Uterus (tissue), 4 donors: Measurements from ENCODE around the gene PYGB. TPM values are rescaled to one million over a fixed set of nuclear protein-coding genes. Genes with fewer than 3 reads are reported as not detected.

ENCODE experiments used
- DNase-seq, 2 donors: peaks; one replicate each; pipeline ENCODE4 v3.0.0-alpha.2; 2019 to 2020
- H3K27ac ChIP-seq, 2 donors: fragments of 200-600 bp; sonication (generic); 1 replicate in 1 of 2; 2 replicates in 1 of 2; pipeline ENCODE4 v1.5.1; 2016 to 2018
- H3K27me3 ChIP-seq, 2 donors: fragments of 200-600 bp; sonication (generic); one replicate each; pipeline ENCODE4 v1.5.1; 2018 to 2019; ENCODE audit warnings: control low read depth in 1 of 2
- H3K36me3 ChIP-seq, 2 donors: fragments of 200-600 bp; sonication (generic); one replicate each; pipeline ENCODE4 v1.5.1; 2019; ENCODE audit warnings: control low read depth in 1 of 2
- H3K4me1 ChIP-seq, 2 donors: fragments of 200-600 bp; sonication (generic); one replicate each; pipeline ENCODE4 v1.5.1; 2018 to 2019; ENCODE audit warnings: control low read depth in 1 of 2
- H3K4me3 ChIP-seq, 2 donors: fragments of 200-600 bp; sonication (generic); 1 replicate in 1 of 2; 2 replicates in 1 of 2; pipeline ENCODE4 v1.5.1; 2018 to 2019; ENCODE audit warnings: mild to moderate bottlenecking in 1 of 2
- H3K9me3 ChIP-seq, 2 donors: fragments of 200-600 bp; sonication (generic); one replicate each; pipeline ENCODE4 v1.5.1; 2019; ENCODE audit warnings: control low read depth in 1 of 2
- CTCF ChIP-seq, 4 experiments: fragments of 200-600 bp in 2 of 4; fragments of 450-650 bp in 2 of 4; sonication (generic) in 2 of 4; IDR thresholded peaks; one replicate each; pipeline ENCODE4 v1.5.1; 2016 to 2019; ENCODE audit warnings: antibody characterized with exemption in 4 of 4, mild to moderate bottlenecking in 2 of 4, moderate library complexity in 1 of 4
- POLR2A ChIP-seq, 2 donors: fragments of 450-650 bp; IDR thresholded peaks; one replicate each; pipeline ENCODE4 v1.6.1; 2016; ENCODE audit warnings: antibody characterized with exemption in 2 of 2, mild to moderate bottlenecking in 1 of 2, moderate library complexity in 1 of 2
- intact Hi-C: fragments of 100-400 bp; cut with DNase I; formaldehyde crosslinking; loops from one replicate; pipeline ENCODE4 v1.15.1; 2023; ENCODE audit warnings: low total_unique reads
- total RNA-seq, 4 donors: library from RNA; depleted of rRNA in 3 of 4; stranded (reverse); fragments of >200 nt in 3 of 4; gene quantifications; one replicate each; pipeline versions ENCODE4 v1.1.0 to v1.2.4, GENCODE V29; 2014 to 2023
- donor health status: DM: yes; HTN: yes; CAD: no.

The PYGB gene
- total RNA-seq, 4 donors from 2014 or later: 26.2 to 87.9 (median 49.8) TPM

- no peaks in the 10 kb centered on the region for H3K27me3 ChIP-seq
- TF ChIP-seq CTCF (IDR thresholded peaks at IDR 0.05) (no peak), POLR2A (IDR thresholded peaks at IDR 0.05) (no peak)
- peaks cover 0 to 6% of the 10 kb centered on the region in 2 donors for H3K4me1 ChIP-seq
- no peak overlapping the region for H3K27ac ChIP-seq
- intact Hi-C loops: no loop called here
- H3K36me3 ChIP-seq: no peaks in the 10 kb centered on the region
- DNase-seq: no peak
- H3K9me3 ChIP-seq: no peaks in the 10 kb centered on the region
- H3K4me3 ChIP-seq: no peak overlapping the region
Observed at GRCh38 chr20:25306991-25307903, 59.4 kb downstream of the PYGB start.

GRCh38 chr20:25308083-25308491, 60.2 kb downstream of the PYGB start:
- no peaks in the 10 kb centered on the region for H3K27me3 ChIP-seq
- H3K36me3 ChIP-seq: no peaks in the 10 kb centered on the region
- no peak for DNase-seq
- no peaks in the 10 kb centered on the region for H3K9me3 ChIP-seq
- peaks cover 0 to 6% of the 10 kb centered on the region in 2 donors for H3K4me1 ChIP-seq
- TF ChIP-seq POLR2A (IDR thresholded peaks at IDR 0.05) (no peak), CTCF (IDR thresholded peaks at IDR 0.05) (no peak)
- peak overlapping the region in 1 of 2 donors; percentile 89 for H3K27ac ChIP-seq
- no peak overlapping the region for H3K4me3 ChIP-seq
- intact Hi-C loops: no loop called here

- H3K4me1 ChIP-seq: peaks cover 0 to 6% of the 10 kb centered on the region in 2 donors
- TF ChIP-seq CTCF (IDR thresholded peaks at IDR 0.05): no peak
- no peak for TF ChIP-seq POLR2A (IDR thresholded peaks at IDR 0.05)
- no peak for DNase-seq
- intact Hi-C loops: no loop called here
- peak overlapping the region; percentile 80 to 89 for H3K27ac ChIP-seq
- no peaks in the 10 kb centered on the region for H3K9me3 ChIP-seq
- no peak overlapping the region for H3K4me3 ChIP-seq
- no peaks in the 10 kb centered on the region for H3K27me3 ChIP-seq
- no peaks in the 10 kb centered on the region for H3K36me3 ChIP-seq
Observed at GRCh38 chr20:25308671-25309394, 60.9 kb downstream of the PYGB start.

- Histone ChIP-seq H3K4me3 (no peak overlapping the region), H3K27me3 (no peaks in the 10 kb centered on the region), H3K9me3 (no peaks in the 10 kb centered on the region), H3K36me3 (no peaks in the 10 kb centered on the region), H3K27ac (peak overlapping the region; percentile 80 to 89), H3K4me1 (peaks cover 0 to 6% of the 10 kb centered on the region in 2 donors)
- DNase-seq: peak; percentile 58 to 69
- intact Hi-C loops: no loop called here
- no peak for TF ChIP-seq CTCF (IDR thresholded peaks at IDR 0.05)
Observed at GRCh38 chr20:25309395-25310267, 61.7 kb downstream of the PYGB start.
